Fibroblast of lung (primary cell): ENCODE measurements around the gene SLC6A2.

Experiments used
- EZH2 ChIP-seq: IDR thresholded peaks from 2 replicates; pipeline ENCODE4 v1.5.1; 2012; ENCODE audit warnings: low read length, control low read depth, mild to moderate bottlenecking; ENCODE audit errors: missing control alignments
- TF ChIP-seq, protein P1 (sequence below), 2 donors: IDR thresholded peaks in 1 of 2; conservative IDR thresholded peaks in 1 of 2; 1 replicate in 1 of 2; 2 replicates in 1 of 2; pipeline ENCODE4 v1.5.1; 2011 to 2012; ENCODE audit warnings: low read length in 2 of 2, control low read depth in 1 of 2, inconsistent platforms in 1 of 2, low read depth in 1 of 2, mild to moderate bottlenecking in 1 of 2

DNA sequence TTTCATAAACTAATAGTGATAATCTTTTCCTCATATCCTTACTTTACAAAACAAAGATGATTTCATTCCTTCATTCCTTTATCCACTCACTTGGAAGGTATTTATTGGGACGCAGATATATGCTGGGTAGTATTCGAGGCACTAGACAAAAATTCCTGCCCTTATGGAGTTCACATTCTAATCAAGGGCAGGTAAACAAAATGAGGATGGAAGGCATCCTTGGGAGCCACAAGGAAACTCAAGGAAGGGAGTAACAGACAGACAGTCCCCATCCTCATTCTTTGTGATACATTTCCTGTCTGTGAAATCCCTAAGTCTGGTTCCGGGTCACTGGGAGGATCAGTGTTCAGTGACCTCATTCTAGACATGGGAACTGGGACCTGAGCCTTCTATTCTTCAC is 45.2 kb downstream of the SLC6A2 start:
- TF ChIP-seq, protein P1, sequence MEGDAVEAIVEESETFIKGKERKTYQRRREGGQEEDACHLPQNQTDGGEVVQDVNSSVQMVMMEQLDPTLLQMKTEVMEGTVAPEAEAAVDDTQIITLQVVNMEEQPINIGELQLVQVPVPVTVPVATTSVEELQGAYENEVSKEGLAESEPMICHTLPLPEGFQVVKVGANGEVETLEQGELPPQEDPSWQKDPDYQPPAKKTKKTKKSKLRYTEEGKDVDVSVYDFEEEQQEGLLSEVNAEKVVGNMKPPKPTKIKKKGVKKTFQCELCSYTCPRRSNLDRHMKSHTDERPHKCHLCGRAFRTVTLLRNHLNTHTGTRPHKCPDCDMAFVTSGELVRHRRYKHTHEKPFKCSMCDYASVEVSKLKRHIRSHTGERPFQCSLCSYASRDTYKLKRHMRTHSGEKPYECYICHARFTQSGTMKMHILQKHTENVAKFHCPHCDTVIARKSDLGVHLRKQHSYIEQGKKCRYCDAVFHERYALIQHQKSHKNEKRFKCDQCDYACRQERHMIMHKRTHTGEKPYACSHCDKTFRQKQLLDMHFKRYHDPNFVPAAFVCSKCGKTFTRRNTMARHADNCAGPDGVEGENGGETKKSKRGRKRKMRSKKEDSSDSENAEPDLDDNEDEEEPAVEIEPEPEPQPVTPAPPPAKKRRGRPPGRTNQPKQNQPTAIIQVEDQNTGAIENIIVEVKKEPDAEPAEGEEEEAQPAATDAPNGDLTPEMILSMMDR (conservative IDR thresholded peaks at IDR 0.05 in 1 of 2, IDR thresholded peaks at IDR 0.05 in 1 of 2; ENCODE audit: low read depth in 1 of 2, low read length in 2 of 2) = no peak
- TF ChIP-seq EZH2 = no peak
